Stomach (tissue), 9 donors: Measurements from ENCODE around the gene COL9A3. TPM values are rescaled to one million over a fixed set of nuclear protein-coding genes. Genes with fewer than 3 reads are reported as not detected.
A peak's percentile ranks its signal among the peaks of the same experiment; 100 is the strongest.

Source experiments
- DNase-seq, 2 donors: peaks; one replicate each; pipeline versions ENCODE4 v3.0.0 to v3.0.0-alpha.2; 2013 to 2019
- H3K27ac ChIP-seq, 5 donors: fragments of 200-600 bp in 4 of 5; sonication (generic) in 4 of 5; one replicate each; pipeline ENCODE4 v1.5.1; 2013 to 2019; ENCODE audit warnings: mild to moderate bottlenecking in 1 of 5, moderate library complexity in 1 of 5
- H3K27me3 ChIP-seq, 3 donors: fragments of 200-600 bp; sonication (generic); one replicate each; pipeline ENCODE4 v1.5.1; 2017 to 2019; ENCODE audit warnings: mixed run types in 1 of 3
- H3K36me3 ChIP-seq, 4 donors: fragments of 200-600 bp; sonication (generic); 1 replicate in 3 of 4; 2 replicates in 1 of 4; pipeline ENCODE4 v1.5.1; 2016 to 2019
- H3K4me1 ChIP-seq, 4 donors: fragments of 200-600 bp; sonication (generic); one replicate each; pipeline ENCODE4 v1.5.1; 2016 to 2019
- H3K4me3 ChIP-seq, 4 donors: fragments of 200-600 bp; sonication (generic) in 3 of 4; one replicate each; pipeline ENCODE4 v1.5.1; 2016 to 2019; ENCODE audit warnings: mild to moderate bottlenecking in 1 of 4
- H3K9me3 ChIP-seq, 4 donors: fragments of 200-600 bp; sonication (generic); one replicate each; pipeline ENCODE4 v1.5.1; 2016 to 2019
- CTCF ChIP-seq, 7 experiments: fragments of 450-650 bp in 4 of 7; fragments of 200-600 bp in 3 of 7; sonication (generic) in 3 of 7; IDR thresholded peaks; one replicate each; pipeline ENCODE4 v1.5.1; 2016 to 2019; ENCODE audit warnings: antibody characterized with exemption in 7 of 7, control low read depth in 2 of 7, mild to moderate bottlenecking in 1 of 7
- EP300 ChIP-seq: sonication (generic); formaldehyde crosslinking; IDR thresholded peaks from one replicate; pipeline ENCODE4 v1.6.1; 2017; ENCODE audit warnings: antibody characterized with exemption
- POLR2A ChIP-seq, 4 donors: fragments of 450-650 bp; IDR thresholded peaks; one replicate each; pipeline ENCODE4 v1.6.1; 2016; ENCODE audit warnings: antibody characterized with exemption in 4 of 4, control low read depth in 2 of 4, mild to moderate bottlenecking in 1 of 4, moderate library complexity in 1 of 4
- POLR2AphosphoS5 ChIP-seq, 3 donors: sonication (generic); formaldehyde crosslinking; IDR thresholded peaks; one replicate each; pipeline ENCODE4 v1.6.1; 2016; ENCODE audit warnings: antibody characterized with exemption in 3 of 3
- WGBS, 5 donors: extraction: QIAGEN DNeasy Blood & Tissue Kit in 3 of 5; methylation state at CpG; one replicate each; pipeline versions ENCODE4 v1.1.5 to v1.1.7; 2013 to 2018; 5-methylcytosine and 5-hydroxymethylcytosine counted together
- intact Hi-C: fragments of 100-400 bp; cut with DNase I; formaldehyde crosslinking; loops from one replicate; pipeline ENCODE4 v1.15.1; 2023; ENCODE audit warnings: low total_unique reads
- polyA plus RNA-seq, 3 donors: library from polyadenylated mRNA; stranded (reverse); fragments of 200-250 nt; gene quantifications; one replicate each; pipeline ENCODE4 v1.2.3, GENCODE V29; 2013
- total RNA-seq, 5 donors: library from RNA; depleted of rRNA; stranded (reverse); fragments of >200 nt; gene quantifications; one replicate each; pipeline versions ENCODE4 v1.1.0 to v1.2.3, GENCODE V29; 2014 to 2016
- donor health status: healthy with polysubstance abuse.
- donor health status: Bipolar disorder and iron deficiency.
- donor health status: healthy.

The COL9A3 gene
- total and polyA plus RNA-seq, 8 donors: 2.3 to 18.2 (median 3.9) TPM; not detected in 3

GRCh38 chr20:62792940-62793756 lies 23.7 kb upstream of the COL9A3 start:
- TF ChIP-seq POLR2A (IDR thresholded peaks at IDR 0.05) (no peak), CTCF (IDR thresholded peaks at IDR 0.05) (no peak)
- Histone ChIP-seq H3K4me1 (peaks cover 24 to 52% (median 37%) of the 10 kb centered on the region in 4 donors), H3K27me3 (no peaks in the 10 kb centered on the region), H3K36me3 (peaks cover 0 to 5% (median 3%) of the 10 kb centered on the region in 4 donors), H3K27ac (peak overlapping the region; percentile 75 to 97 (median 95)), H3K9me3 (no peaks in the 10 kb centered on the region), H3K4me3 (peak overlapping the region; percentile 38 to 79 (median 59))
- WGBS, 5 donors: 76 to 87% (median 85%) methylated on average over 21 to 22 of the region's 22 CpGs
- intact Hi-C loops: no loop called here
- DNase-seq: no peak

GRCh38 chr20:62793757-62794006 lies 23.2 kb upstream of the COL9A3 start:
- no peaks in the 10 kb centered on the region for H3K9me3 ChIP-seq
- TF ChIP-seq EP300 (no peak), POLR2AphosphoS5 (IDR thresholded peaks at IDR 0.05) (no peak)
- H3K4me3 ChIP-seq: peak overlapping the region; percentile 38 to 79 (median 59)
- no peak for DNase-seq
- peak overlapping the region; percentile 75 to 97 (median 95) for H3K27ac ChIP-seq
- peaks cover 4 to 10% (median 8%) of the 10 kb centered on the region in 4 donors for H3K36me3 ChIP-seq
- no peaks in the 10 kb centered on the region for H3K27me3 ChIP-seq
- H3K4me1 ChIP-seq: peaks cover 28 to 57% (median 39%) of the 10 kb centered on the region in 4 donors
- intact Hi-C loops: no loop called here
- WGBS, 5 donors: 17 to 69% (median 53%) methylated on average over 3 to 7 of the region's 7 CpGs

GRCh38 chr20:62794007-62794724 lies 22.7 kb upstream of the COL9A3 start:
- peaks cover 28 to 57% (median 39%) of the 10 kb centered on the region in 4 donors for H3K4me1 ChIP-seq
- H3K4me3 ChIP-seq: peak overlapping the region; percentile 71 to 85 (median 77)
- WGBS, 5 donors: 0 to 1% (median 1%) methylated on average over 21 to 69 of the region's 69 CpGs
- H3K27ac ChIP-seq: peak overlapping the region; percentile 87 to 97 (median 95)
- H3K9me3 ChIP-seq: no peaks in the 10 kb centered on the region
- intact Hi-C loops: no loop called here
- H3K27me3 ChIP-seq: no peaks in the 10 kb centered on the region
- H3K36me3 ChIP-seq: peaks cover 9 to 15% (median 13%) of the 10 kb centered on the region in 4 donors
- TF ChIP-seq CTCF (IDR thresholded peaks at IDR 0.05): no peak
- TF ChIP-seq POLR2A (IDR thresholded peaks at IDR 0.05): peak in 2 of 4 donors; percentile 40 to 42
- TF ChIP-seq POLR2AphosphoS5 (IDR thresholded peaks at IDR 0.05): peak; percentile 76 to 93 (median 82)
- TF ChIP-seq EP300: no peak
- peak; percentile 95 to 99 for DNase-seq

GRCh38 chr20:62795023-62795761 lies 21.7 kb upstream of the COL9A3 start:
- DNase-seq: peak in 1 of 2 donors; percentile 81
- peak overlapping the region; percentile 87 to 97 (median 95) for H3K27ac ChIP-seq
- H3K36me3 ChIP-seq: peaks cover 19 to 25% (median 23%) of the 10 kb centered on the region in 4 donors
- H3K4me3 ChIP-seq: peak overlapping the region; percentile 71 to 85 (median 77)
- H3K9me3 ChIP-seq: no peaks in the 10 kb centered on the region
- intact Hi-C loops: no loop called here
- no peaks in the 10 kb centered on the region for H3K27me3 ChIP-seq
- WGBS, 5 donors: 0 to 1% (median 0%) methylated on average over 68 of the region's 68 CpGs
- H3K4me1 ChIP-seq: peaks cover 28 to 57% (median 39%) of the 10 kb centered on the region in 4 donors
- TF ChIP-seq EP300: no peak
- peak in 1 of 3 donors; percentile 15 for TF ChIP-seq POLR2AphosphoS5 (IDR thresholded peaks at IDR 0.05)
- no peak for TF ChIP-seq POLR2A (IDR thresholded peaks at IDR 0.05)
